Endodermal cell (in vitro differentiated cells): ENCODE data around the gene CALHM6. TPM values are rescaled to one million over a fixed set of nuclear protein-coding genes. Genes with fewer than 3 reads are reported as not detected.

ENCODE experiments used
- DNase-seq: peaks from one replicate; pipeline ENCODE4 v3.0.0-alpha.2; 2017
- H3K27ac ChIP-seq: 2 replicates; pipeline ENCODE4 v1.5.1; 2013; ENCODE audit warnings: mild to moderate bottlenecking, low read depth, low read length, moderate library complexity
- H3K27me3 ChIP-seq: 2 replicates; pipeline ENCODE4 v1.6.1; 2013; ENCODE audit warnings: mild to moderate bottlenecking, low read length, moderate library complexity; ENCODE audit not compliant: insufficient read depth, control insufficient read depth, poor library complexity, severe bottlenecking
- H3K36me3 ChIP-seq: 2 replicates; pipeline ENCODE4 v1.7.0; 2013; ENCODE audit warnings: mild to moderate bottlenecking, low read length, moderate library complexity; ENCODE audit not compliant: control insufficient read depth, insufficient read depth
- H3K4me1 ChIP-seq: one replicate; pipeline ENCODE4 v1.7.0; 2013; ENCODE audit warnings: low read length; ENCODE audit not compliant: control insufficient read depth, insufficient read depth
- H3K4me3 ChIP-seq: 2 replicates; pipeline ENCODE4 v1.5.1; 2013; ENCODE audit warnings: mild to moderate bottlenecking, low read length, moderate library complexity
- H3K9ac ChIP-seq: 2 replicates; pipeline ENCODE4 v1.6.1; 2013; ENCODE audit warnings: mild to moderate bottlenecking, low read length, moderate library complexity; ENCODE audit not compliant: poor library complexity, severe bottlenecking; ENCODE audit errors: extremely low read depth
- H3K9me3 ChIP-seq: 2 replicates; pipeline ENCODE4 v1.6.1; 2013; ENCODE audit warnings: mild to moderate bottlenecking, low read length, moderate library complexity; ENCODE audit not compliant: control insufficient read depth
- H3K27ac Mint-ChIP-seq: 2 replicates; pipeline ENCODE4 v1.8.0; 2020; ENCODE audit warnings: mixed read lengths
- H3K27me3 Mint-ChIP-seq: 2 replicates; pipeline ENCODE4 v1.8.0; 2021; ENCODE audit warnings: mild to moderate bottlenecking, mixed read lengths; ENCODE audit not compliant: insufficient read depth
- H3K36me3 Mint-ChIP-seq: 2 replicates; pipeline ENCODE4 v1.8.0; 2020; ENCODE audit warnings: low read depth, mixed read lengths
- H3K4me1 Mint-ChIP-seq: 2 replicates; pipeline ENCODE4 v1.8.0; 2020; ENCODE audit warnings: mixed read lengths
- H3K4me3 Mint-ChIP-seq: 2 replicates; pipeline ENCODE4 v1.8.0; 2020; ENCODE audit warnings: mild to moderate bottlenecking, moderate library complexity, mixed read lengths
- H3K9me3 Mint-ChIP-seq: 2 replicates; pipeline ENCODE4 v1.8.0; 2020; ENCODE audit warnings: mild to moderate bottlenecking, mixed read lengths
- WGBS, 2 experiments: methylation state at CpG; one replicate each; pipeline versions ENCODE4 v1.1.5 to v1.1.7; 2013; ENCODE audit warnings: missing lambda C conversion rate in 2 of 2, mixed read lengths in 1 of 2; ENCODE audit not compliant: insufficient coverage in 1 of 2, insufficient read length in 1 of 2; 5-methylcytosine and 5-hydroxymethylcytosine counted together
- total RNA-seq, 2 donors: library from RNA; stranded (reverse); fragmentation: NEBNext Ultra II Directional in 1 of 2; extraction: Animal tissue kit (Norgen Biotek cat#: 25700) in 1 of 2; gene quantifications; 2 replicates in 1 of 2; 3 replicates in 1 of 2; pipeline ENCODE4 v1.2.1, GENCODE V29; 2021
- TF ChIP-seq, protein P1 (sequence below): fragments of 200-600 bp; sonication (generic); conservative IDR thresholded peaks from 2 replicates; pipeline ENCODE4 v1.5.0; 2021; ENCODE audit warnings: antibody characterized with exemption, mild to moderate bottlenecking

Gene CALHM6
- total RNA-seq, 2 donors from 2014 or later: 0.95 TPM; not detected in 1

DNA sequence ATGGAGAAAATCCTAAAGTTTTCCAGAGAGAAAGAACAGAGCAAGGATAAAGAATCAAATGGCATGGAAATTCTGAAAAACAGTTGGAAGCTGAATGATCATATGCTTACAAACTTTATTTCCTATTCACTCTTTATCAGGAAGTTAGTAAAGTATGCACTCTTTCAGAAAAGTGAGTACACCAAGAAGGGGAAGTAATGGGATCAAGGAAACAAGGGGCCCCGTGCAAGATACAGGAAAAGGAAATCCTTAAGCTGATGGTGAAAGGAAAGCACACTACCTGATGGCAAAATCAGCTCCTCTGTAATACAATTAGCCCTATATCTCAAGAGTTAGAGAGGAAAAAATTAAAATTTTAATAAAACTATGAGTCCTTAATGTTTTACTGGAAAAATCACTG lies 14.0 kb downstream of the CALHM6 start:
- Mint-ChIP-seq H3K9me3 (no peaks in the 10 kb centered on the region), H3K27ac (no peak overlapping the region), H3K36me3 (no peaks in the 10 kb centered on the region), H3K4me1 (no peaks in the 10 kb centered on the region), H3K4me3 (no peak overlapping the region), H3K27me3 (no peaks in the 10 kb centered on the region)
- Histone ChIP-seq H3K9me3 (no peaks in the 10 kb centered on the region), H3K36me3 (no peaks in the 10 kb centered on the region), H3K27ac (no peak overlapping the region), H3K4me1 (no peaks in the 10 kb centered on the region), H3K4me3 (no peak overlapping the region), H3K27me3 (no peaks in the 10 kb centered on the region), H3K9ac (no peak overlapping the region)
- WGBS, 2 experiments: 95 to 100% methylated on average over 1 of the region's 1 CpG
- TF ChIP-seq, protein P1, sequence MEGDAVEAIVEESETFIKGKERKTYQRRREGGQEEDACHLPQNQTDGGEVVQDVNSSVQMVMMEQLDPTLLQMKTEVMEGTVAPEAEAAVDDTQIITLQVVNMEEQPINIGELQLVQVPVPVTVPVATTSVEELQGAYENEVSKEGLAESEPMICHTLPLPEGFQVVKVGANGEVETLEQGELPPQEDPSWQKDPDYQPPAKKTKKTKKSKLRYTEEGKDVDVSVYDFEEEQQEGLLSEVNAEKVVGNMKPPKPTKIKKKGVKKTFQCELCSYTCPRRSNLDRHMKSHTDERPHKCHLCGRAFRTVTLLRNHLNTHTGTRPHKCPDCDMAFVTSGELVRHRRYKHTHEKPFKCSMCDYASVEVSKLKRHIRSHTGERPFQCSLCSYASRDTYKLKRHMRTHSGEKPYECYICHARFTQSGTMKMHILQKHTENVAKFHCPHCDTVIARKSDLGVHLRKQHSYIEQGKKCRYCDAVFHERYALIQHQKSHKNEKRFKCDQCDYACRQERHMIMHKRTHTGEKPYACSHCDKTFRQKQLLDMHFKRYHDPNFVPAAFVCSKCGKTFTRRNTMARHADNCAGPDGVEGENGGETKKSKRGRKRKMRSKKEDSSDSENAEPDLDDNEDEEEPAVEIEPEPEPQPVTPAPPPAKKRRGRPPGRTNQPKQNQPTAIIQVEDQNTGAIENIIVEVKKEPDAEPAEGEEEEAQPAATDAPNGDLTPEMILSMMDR: no peak
- no peak for DNase-seq

DNA sequence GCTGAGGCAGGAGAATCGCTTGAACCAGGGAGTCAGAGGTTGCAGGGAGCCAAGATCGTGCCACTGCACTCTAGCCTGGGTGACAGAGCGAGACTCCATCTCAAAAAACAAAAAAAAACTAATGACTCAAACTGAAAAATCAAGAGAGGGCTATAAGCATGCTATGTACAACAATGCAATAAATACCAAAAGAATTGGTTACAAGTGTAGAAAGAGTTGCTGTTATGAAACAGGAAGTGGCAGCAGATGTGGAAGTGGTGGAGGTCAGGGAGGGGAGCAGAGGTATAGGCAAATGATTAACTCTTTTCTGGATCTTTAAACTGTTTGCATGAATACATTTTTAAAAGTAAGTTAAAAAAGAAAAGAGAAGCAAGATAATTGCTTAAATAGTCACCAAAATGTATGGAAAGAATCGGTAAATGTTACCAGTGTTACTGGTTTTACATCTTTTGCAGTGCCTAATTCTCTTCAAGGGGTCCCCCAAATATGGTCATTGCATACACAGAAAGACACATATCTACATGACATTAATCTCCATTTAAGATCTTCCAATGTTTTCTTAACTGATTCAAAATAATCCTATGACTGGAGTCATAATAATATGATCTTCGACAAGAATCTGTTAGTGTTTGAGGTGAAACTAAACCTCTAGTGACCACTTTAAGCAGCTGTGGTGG lies 15.0 kb downstream of the CALHM6 start:
- Histone ChIP-seq H3K9me3 (no peaks in the 10 kb centered on the region), H3K27ac (no peak overlapping the region), H3K36me3 (no peaks in the 10 kb centered on the region), H3K4me1 (no peaks in the 10 kb centered on the region), H3K4me3 (no peak overlapping the region), H3K9ac (no peak overlapping the region), H3K27me3 (no peaks in the 10 kb centered on the region)
- no peaks in the 10 kb centered on the region for H3K27me3 Mint-ChIP-seq
- H3K27ac Mint-ChIP-seq: no peak overlapping the region
- H3K4me3 Mint-ChIP-seq: no peak overlapping the region
- no peaks in the 10 kb centered on the region for H3K4me1 Mint-ChIP-seq
- no peaks in the 10 kb centered on the region for H3K9me3 Mint-ChIP-seq
- TF ChIP-seq, protein P1: no peak
- DNase-seq: no peak
- 93 to 100% methylated on average over 2 to 5 of the region's 5 CpGs for WGBS, 2 experiments
- no peaks in the 10 kb centered on the region for H3K36me3 Mint-ChIP-seq

DNA sequence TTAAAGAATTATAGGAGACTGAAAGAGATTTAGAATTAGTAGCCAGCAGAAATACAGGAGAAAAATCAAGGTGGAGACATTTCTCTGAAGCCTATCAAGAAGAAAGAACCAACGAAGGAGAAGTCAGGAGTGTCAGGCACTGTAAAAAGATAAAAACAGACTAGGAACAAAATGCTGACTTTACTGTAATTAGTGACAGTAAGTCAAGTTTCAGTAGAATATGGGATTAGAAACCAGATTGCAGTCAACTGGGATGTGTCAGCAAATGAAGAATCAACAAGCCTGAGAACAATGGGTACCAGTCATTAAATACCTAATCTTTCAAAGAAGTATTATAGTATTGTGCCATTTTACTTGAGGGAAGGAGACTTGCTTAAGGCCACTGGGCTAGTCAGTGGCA lies 21.6 kb downstream of the CALHM6 start:
- no peaks in the 10 kb centered on the region for H3K36me3 Mint-ChIP-seq
- no peak overlapping the region for H3K4me3 ChIP-seq
- no peaks in the 10 kb centered on the region for H3K27me3 ChIP-seq
- TF ChIP-seq, protein P1: no peak
- H3K27ac ChIP-seq: no peak overlapping the region
- H3K36me3 ChIP-seq: no peaks in the 10 kb centered on the region
- no peak overlapping the region for H3K9ac ChIP-seq
- H3K4me1 ChIP-seq: peaks cover 4% of the 10 kb centered on the region
- H3K9me3 Mint-ChIP-seq: no peaks in the 10 kb centered on the region
- H3K9me3 ChIP-seq: no peaks in the 10 kb centered on the region
- H3K27ac Mint-ChIP-seq: no peak overlapping the region
- 92 to 93% methylated on average over 1 of the region's 1 CpG for WGBS, 2 experiments
- peaks cover 5% of the 10 kb centered on the region for H3K27me3 Mint-ChIP-seq
- peaks cover 4% of the 10 kb centered on the region for H3K4me1 Mint-ChIP-seq
- DNase-seq: no peak
- H3K4me3 Mint-ChIP-seq: no peak overlapping the region
